Body of pancreas (tissue), 4 donors: Measurements from ENCODE around the gene SLC9A3.

ENCODE experiments used
- POLR2A ChIP-seq, 3 donors: fragments of 450-650 bp; IDR thresholded peaks; one replicate each; pipeline ENCODE4 v1.6.1; 2016; ENCODE audit warnings: antibody characterized with exemption in 3 of 3, mild to moderate bottlenecking in 2 of 3
- TF ChIP-seq, protein P1 (sequence below), 7 experiments: fragments of 450-650 bp in 4 of 7; fragments of 200-600 bp in 3 of 7; sonication (generic) in 3 of 7; IDR thresholded peaks; one replicate each; pipeline ENCODE4 v1.5.1; 2016 to 2019; ENCODE audit warnings: antibody characterized with exemption in 7 of 7

DNA sequence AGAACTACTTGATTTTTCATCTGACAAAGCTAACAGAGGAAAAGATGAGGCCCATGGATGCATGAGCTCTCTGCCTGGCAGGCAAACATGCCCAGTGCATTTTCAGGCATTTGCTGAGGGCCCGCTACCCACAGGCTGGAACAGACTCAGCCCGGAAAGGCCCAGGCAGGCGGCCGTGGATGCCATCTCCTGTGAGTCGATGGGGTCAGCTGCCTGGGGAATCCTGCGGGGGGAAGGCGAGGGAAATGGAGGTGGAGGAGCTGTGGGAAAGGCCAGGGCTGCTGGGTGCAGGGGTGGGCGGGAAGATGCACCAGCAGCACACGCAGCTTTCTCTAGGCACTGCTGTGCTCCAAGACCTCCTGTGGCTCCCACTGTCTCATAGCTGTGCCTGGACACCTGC lies 13.7 kb downstream of the SLC9A3 start:
- TF ChIP-seq POLR2A (IDR thresholded peaks at IDR 0.05): no peak
- TF ChIP-seq, protein P1, sequence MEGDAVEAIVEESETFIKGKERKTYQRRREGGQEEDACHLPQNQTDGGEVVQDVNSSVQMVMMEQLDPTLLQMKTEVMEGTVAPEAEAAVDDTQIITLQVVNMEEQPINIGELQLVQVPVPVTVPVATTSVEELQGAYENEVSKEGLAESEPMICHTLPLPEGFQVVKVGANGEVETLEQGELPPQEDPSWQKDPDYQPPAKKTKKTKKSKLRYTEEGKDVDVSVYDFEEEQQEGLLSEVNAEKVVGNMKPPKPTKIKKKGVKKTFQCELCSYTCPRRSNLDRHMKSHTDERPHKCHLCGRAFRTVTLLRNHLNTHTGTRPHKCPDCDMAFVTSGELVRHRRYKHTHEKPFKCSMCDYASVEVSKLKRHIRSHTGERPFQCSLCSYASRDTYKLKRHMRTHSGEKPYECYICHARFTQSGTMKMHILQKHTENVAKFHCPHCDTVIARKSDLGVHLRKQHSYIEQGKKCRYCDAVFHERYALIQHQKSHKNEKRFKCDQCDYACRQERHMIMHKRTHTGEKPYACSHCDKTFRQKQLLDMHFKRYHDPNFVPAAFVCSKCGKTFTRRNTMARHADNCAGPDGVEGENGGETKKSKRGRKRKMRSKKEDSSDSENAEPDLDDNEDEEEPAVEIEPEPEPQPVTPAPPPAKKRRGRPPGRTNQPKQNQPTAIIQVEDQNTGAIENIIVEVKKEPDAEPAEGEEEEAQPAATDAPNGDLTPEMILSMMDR (IDR thresholded peaks at IDR 0.05): no peak
